Glomerular visceral epithelial cell (primary cell): Measurements from ENCODE around the gene SMIM41.

ENCODE experiments used
- DNase-seq: peaks from one replicate; pipeline ENCODE4 v3.0.0-alpha.2; 2016; ENCODE audit errors: extremely low spot score

The SMIM41 gene

GRCh38 chr12:52079576-52080402, at the start of gene SMIM41:
Gene SMIM41 (plus strand): TSS chr12:52079704. CDS start chr12:52079780, 76 bp downstream.
- no peak for DNase-seq

- no peak for DNase-seq
Observed at GRCh38 chr12:52032446-52032803, 47.1 kb upstream of the SMIM41 start.

DNA sequence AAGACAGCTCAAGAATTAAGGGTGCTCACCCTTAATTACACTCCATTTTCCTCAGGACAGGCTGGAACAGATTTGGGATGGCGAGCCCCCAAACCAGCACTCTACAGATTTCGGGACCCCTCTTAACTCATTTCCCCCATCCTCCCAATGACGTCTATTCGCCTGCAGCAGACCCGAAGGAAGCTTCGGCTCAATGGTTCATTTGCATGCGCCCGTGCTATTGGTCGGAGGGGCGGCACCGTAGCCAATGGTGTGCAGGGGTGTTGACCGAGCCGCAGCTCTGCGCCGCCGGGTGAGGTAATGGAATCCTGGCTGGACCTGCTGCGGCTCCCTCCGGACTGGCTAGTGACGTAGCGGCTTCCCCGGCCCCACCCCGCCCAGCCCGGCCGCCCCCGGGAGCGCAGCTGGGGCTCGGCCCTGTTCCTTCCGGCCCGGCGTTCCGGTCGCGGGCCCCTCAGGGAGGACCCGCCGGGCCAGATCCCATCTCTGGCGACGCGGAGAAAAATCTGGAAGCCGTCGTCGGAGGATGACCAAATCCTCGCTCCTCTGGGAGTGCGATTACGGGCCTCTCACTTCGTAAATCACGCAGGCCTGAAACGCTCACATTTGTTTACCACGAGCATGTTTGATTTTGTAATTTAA, 46.6 kb upstream of the SMIM41 start:
- DNase-seq = peak; percentile 95

DNA sequence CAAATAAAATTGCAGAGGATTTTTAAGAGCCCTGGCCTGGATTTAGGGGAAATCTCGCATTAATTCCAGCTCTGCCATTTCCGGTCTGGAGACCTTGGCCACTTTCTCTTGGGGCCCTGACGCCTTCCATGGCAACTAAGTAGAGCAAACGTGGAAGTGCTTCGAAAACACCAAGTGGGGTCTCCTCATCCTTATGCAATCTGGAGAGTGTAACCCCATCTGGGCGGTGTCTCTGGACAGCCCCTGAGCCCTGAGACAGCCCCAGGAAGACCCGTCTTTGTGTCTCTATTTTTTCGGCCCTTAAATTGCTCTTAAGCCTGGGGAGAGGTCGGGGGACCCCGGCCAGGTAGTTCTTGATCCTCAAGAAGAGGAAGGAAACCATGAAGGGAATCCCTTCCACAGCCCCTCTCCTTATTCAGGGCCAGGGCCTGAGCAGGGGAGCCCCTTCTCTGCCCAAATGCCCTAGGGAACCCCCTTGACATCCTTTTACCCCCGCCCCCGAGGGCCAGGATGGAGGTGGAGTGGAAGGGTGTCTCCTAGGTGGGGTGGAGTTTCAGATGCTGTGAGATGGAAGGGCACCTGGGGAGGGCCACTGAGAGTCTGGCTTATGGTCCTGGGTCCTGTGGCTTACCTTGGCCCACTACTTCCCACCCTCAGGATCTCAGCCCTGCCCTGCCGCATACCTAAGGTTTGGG, 45.9 kb upstream of the SMIM41 start:
- DNase-seq = no peak

DNA sequence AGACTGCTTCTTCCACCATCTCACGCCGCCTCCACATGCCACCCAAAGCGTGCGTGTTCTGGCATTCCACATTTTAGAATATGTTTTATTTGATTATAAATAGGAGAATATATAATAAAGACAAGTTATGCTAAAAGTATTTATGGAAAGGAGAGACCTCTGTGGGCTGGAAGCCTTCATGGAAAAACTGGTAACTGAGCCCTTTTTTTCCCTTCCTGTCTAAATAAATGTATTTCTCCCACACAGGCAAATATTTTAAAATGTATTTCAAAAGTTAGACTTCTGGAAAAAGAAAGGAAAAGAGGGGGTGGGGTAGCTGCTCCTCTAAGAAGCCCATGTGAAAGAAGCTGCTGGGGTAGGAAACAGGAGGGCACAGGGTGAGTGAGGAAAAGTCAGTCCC, 44.3 kb upstream of the SMIM41 start:
- no peak for DNase-seq

DNA sequence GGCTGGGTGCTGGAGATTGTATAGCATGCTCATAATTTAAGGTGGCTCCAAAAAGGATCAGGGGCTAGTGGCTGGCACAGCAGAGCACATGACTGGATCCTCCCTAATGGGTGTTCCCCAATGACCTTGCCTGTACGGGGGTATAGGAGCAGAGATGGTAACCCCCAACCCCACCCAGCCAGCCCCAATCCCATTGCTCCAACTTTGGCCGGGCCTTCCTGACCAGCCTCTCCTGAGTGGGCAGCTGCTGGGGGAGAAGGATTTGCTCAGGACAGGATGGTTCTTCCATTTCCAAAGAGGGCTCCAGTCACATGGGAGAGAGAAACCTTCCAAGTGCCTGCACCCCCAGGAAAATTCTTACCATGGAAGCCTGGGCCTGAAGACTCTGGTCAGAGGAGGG, 43.6 kb upstream of the SMIM41 start:
- no peak for DNase-seq

- DNase-seq = peak; percentile 65
Observed at GRCh38 chr12:52036587-52037171, 42.8 kb upstream of the SMIM41 start.

DNA sequence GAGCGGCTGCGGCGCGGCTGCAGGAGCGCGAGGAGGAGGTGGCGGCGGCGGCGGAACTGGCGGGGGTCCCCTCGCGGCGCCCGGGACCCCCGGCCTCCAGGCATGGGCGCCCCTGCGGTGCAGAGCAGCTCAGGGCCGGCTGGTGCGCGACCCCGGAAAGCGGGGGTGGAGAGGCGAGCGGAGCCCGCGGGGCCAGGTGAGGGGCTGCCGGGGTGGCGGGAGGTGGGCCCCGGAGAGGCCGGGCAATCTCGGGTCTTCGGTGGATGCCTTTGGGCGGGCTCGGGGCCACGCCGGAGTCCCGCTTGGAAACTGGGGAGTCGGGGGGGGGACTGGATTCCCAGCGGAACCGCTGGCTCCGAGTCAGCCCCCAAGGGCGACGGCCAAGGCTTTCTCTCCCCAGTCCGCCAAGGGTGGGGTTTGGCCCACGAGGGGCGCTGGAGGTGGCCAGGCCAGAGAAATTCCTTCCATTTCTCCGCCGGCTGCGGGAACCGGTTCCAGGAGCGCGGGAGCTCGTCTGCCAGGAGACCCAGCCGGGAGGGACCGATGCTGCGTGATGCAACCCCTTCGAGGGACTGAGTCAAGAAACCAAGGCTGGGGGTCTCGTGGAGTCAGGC, 42.1 kb upstream of the SMIM41 start:
- peak; percentile 30 for DNase-seq

- DNase-seq = no peak
Observed at GRCh38 chr12:52038447-52038846, 41.1 kb upstream of the SMIM41 start.

GRCh38 chr12:52041035-52041434, 38.5 kb upstream of the SMIM41 start:
- no peak for DNase-seq

GRCh38 chr12:52041695-52042123, 37.8 kb upstream of the SMIM41 start:
- no peak for DNase-seq

GRCh38 chr12:52042706-52043385, 36.7 kb upstream of the SMIM41 start:
- DNase-seq = no peak

GRCh38 chr12:52043386-52044212, 35.9 kb upstream of the SMIM41 start:
- DNase-seq = no peak

DNA sequence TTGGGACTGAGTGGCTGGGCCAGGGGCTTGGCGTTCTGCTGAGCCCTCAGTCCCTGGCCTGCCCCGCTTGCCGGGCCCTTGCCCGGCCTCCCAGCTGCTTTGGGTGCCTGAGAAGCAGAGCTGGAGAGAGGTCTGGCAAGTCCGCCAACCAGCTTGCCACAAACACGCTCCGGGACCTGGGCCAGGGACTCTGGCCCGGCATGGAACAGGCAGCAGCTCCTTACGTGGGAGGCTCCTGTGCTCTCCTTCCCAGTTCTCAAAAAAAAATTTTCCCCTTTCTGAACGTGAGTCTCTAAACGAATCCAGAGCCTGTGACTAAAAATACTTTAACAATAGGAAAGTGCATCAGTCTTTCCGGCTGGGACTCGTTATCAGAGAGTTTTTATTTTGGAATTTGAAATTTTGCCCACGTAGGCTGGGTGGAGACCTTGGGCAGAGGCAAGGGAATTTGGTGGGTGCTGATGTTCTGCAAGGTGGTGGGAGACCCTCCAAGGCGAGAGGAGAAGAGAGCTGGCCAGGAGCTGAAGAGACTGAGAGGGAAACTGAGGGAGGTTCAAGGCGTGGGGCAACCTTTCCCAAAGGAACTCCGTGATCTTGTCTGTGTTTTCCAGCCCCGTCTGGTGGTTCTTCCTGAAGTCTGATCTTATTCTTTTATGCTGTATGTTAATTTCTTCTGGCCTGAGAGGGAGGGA, 35.1 kb upstream of the SMIM41 start:
- no peak for DNase-seq

DNA sequence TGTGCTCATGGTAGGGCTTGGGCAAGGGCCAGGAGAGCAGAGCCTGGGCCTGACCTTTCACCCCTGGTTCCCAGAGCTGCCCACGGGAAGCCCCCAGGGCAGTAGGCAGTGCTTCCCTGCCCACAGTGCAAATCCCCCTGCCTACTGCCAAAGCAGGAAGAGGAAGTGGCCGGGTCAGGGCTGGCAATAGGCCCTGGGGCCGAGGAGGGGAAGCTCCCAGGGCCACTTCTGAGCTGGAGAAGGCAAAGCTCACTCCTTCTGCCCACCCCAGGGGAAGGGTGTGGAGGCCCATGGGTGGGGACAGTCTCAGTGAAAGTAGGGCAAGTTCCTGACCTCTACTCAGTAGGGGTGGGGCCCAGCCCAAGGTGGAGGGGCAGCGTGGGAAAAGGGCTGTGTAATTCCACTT, 33.7 kb upstream of the SMIM41 start:
- no peak for DNase-seq

- DNase-seq = no peak
Observed at GRCh38 chr12:52046859-52047258, 32.6 kb upstream of the SMIM41 start.

- DNase-seq = no peak
Observed at GRCh38 chr12:52049286-52049685, 30.2 kb upstream of the SMIM41 start.

DNA sequence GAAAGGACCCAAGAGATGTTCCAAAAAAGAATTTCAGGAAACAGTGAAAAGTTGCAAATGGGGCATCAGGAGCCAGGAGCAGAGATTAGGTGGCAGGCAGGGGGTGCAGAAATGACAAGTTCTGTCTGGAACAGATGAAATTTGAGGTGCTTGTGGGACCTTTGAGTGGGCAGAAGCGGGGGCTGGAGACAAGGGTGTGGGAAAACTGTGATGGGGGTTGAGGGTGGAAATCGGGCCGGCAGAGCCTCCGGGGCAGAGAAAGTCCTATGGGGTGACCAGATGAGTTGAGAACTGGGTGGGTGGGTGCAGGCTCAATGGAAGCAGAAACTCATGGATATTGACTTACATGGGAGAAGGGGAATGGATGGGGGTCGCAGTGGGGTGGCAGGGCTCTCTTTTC, 29.8 kb upstream of the SMIM41 start:
- DNase-seq = no peak

DNA sequence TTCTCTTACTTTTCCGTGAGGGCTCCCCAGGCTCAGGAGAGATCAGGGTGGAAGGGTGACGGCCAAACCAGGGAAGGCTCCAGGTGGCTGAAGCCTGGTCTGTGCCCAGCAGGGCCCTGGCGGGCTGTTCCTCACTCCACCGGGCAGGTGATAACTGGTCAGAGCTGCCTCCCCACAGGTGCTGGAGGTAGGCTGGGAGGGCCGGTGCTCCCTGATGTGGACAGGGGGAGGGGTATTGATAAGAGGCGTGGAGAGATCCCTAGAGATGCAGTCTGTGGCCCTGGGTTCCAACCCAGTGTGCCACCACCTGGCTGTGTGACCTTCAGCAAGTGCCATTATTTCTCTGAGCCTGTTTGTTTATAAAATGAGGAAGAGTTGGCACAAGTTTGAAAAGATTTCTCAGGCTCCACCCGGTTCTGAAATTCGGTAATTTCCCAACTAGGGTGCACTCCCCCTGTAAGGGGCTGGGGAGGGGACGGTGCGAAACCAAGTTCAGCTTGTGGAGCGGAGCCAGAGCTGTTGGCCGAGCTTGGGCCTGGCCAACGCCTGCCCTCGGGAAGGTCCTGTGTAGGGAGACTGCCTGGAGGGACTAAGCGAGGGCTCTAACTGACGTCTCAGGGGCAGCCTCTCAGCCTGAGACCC, 29.3 kb upstream of the SMIM41 start:
- no peak for DNase-seq
